Spleen (tissue), 11 donors: Measurements from ENCODE around the gene GPD1L. TPM values are rescaled to one million over a fixed set of nuclear protein-coding genes. Genes with fewer than 3 reads are reported as not detected.
A peak's percentile ranks its signal among the peaks of the same experiment; 100 is the strongest.

Experiments
- DNase-seq: peaks from one replicate; pipeline ENCODE4 v3.0.0-alpha.2; 2020
- H3K27ac ChIP-seq, 8 donors: fragments of 200-600 bp; sonication (generic) in 7 of 8; 1 replicate in 4 of 8; 2 replicates in 4 of 8; pipeline versions ENCODE4 v1.5.0 to v1.8.0; 2016 to 2021; ENCODE audit warnings: inconsistent platforms in 4 of 8, mild to moderate bottlenecking in 4 of 8, moderate library complexity in 1 of 8
- H3K27me3 ChIP-seq, 7 donors: fragments of 200-600 bp; sonication (generic) in 6 of 7; replicated peaks in 1 of 7; 1 replicate in 4 of 7; 2 replicates in 3 of 7; pipeline versions ENCODE4 v1.5.0 to v1.8.0; 2016 to 2021; ENCODE audit warnings: inconsistent platforms in 3 of 7, mild to moderate bottlenecking in 1 of 7
- H3K36me3 ChIP-seq, 6 donors: fragments of 200-600 bp; sonication (generic) in 5 of 6; 1 replicate in 4 of 6; 2 replicates in 2 of 6; pipeline versions ENCODE4 v1.5.0 to v1.8.0; 2016 to 2021; ENCODE audit warnings: inconsistent platforms in 2 of 6
- H3K4me1 ChIP-seq, 6 donors: fragments of 200-600 bp; sonication (generic) in 5 of 6; 1 replicate in 3 of 6; 2 replicates in 3 of 6; pipeline versions ENCODE4 v1.5.0 to v1.8.0; 2016 to 2021; ENCODE audit warnings: inconsistent platforms in 3 of 6
- H3K4me3 ChIP-seq, 8 donors: fragments of 200-600 bp; sonication (generic) in 7 of 8; 1 replicate in 4 of 8; 2 replicates in 4 of 8; pipeline versions ENCODE4 v1.5.0 to v1.8.0; 2016 to 2021; ENCODE audit warnings: inconsistent platforms in 4 of 8, mild to moderate bottlenecking in 4 of 8, moderate library complexity in 2 of 8
- H3K9me3 ChIP-seq, 8 donors: fragments of 200-600 bp; sonication (generic) in 7 of 8; 1 replicate in 4 of 8; 2 replicates in 4 of 8; pipeline versions ENCODE4 v1.5.0 to v1.8.0; 2016 to 2021; ENCODE audit warnings: inconsistent platforms in 4 of 8
- POLR2A ChIP-seq, 3 donors: fragments of 450-650 bp; IDR thresholded peaks; one replicate each; pipeline ENCODE4 v1.5.1; 2017; ENCODE audit warnings: antibody characterized with exemption in 3 of 3, mild to moderate bottlenecking in 1 of 3
- POLR2AphosphoS5 ChIP-seq, 3 donors: sonication (generic); formaldehyde crosslinking; IDR thresholded peaks; one replicate each; pipeline ENCODE4 v1.5.1; 2017; ENCODE audit warnings: antibody characterized with exemption in 3 of 3
- WGBS, 5 donors: extraction: QIAGEN DNeasy Blood & Tissue Kit in 3 of 5; methylation state at CpG; one replicate each; pipeline versions ENCODE4 v1.1.5 to v1.1.7; 2013 to 2018; 5-methylcytosine and 5-hydroxymethylcytosine counted together
- intact Hi-C: fragments of 100-400 bp; cut with DNase I; formaldehyde crosslinking; loops from one replicate; pipeline ENCODE4 v1.15.0; 2023; ENCODE audit warnings: low total_unique reads
- polyA plus RNA-seq, 3 donors: library from polyadenylated mRNA; stranded (reverse); fragments of 200-250 nt; gene quantifications; one replicate each; pipeline ENCODE4 v1.2.1, GENCODE V29; 2013
- total RNA-seq, 7 donors: library from RNA; depleted of rRNA in 3 of 7; stranded (reverse); fragments of >200 nt in 3 of 7; fragmentation: NEBNext Ultra II Directional in 4 of 7; extraction: Animal tissue kit (Norgen Biotek cat#: 25700) in 4 of 7; gene quantifications; one replicate each; pipeline versions ENCODE4 v1.1.0 to v1.2.1, GENCODE V29; 2016 to 2021
- TF ChIP-seq, protein P1 (sequence below), 11 experiments: fragments of 200-600 bp in 7 of 11; fragments of 450-650 bp in 4 of 11; sonication (generic) in 4 of 11; IDR thresholded peaks in 8 of 11; conservative IDR thresholded peaks in 3 of 11; 1 replicate in 7 of 11; 2 replicates in 4 of 11; pipeline versions ENCODE4 v1.4.0 to v1.8.0; 2016 to 2021; ENCODE audit warnings: antibody characterized with exemption in 11 of 11, inconsistent platforms in 4 of 11, mild to moderate bottlenecking in 1 of 11
- donor health status: healthy with polysubstance abuse.
- donor health status: DM: no; HTN: no; CAD: no; lungs with moderate emphysema.
- donor health status: DM: no; HTN: no; CAD: no.
- donor health status: Bipolar disorder and iron deficiency.
- donor health status: healthy.
- donor health status: DM: no; HTN: no; CAD: no.
- donor health status: DM: yes; HTN: yes; CAD: no.

Gene GPD1L
- total and polyA plus RNA-seq, 10 donors: 6.2 to 38.9 (median 25.1) TPM

DNA sequence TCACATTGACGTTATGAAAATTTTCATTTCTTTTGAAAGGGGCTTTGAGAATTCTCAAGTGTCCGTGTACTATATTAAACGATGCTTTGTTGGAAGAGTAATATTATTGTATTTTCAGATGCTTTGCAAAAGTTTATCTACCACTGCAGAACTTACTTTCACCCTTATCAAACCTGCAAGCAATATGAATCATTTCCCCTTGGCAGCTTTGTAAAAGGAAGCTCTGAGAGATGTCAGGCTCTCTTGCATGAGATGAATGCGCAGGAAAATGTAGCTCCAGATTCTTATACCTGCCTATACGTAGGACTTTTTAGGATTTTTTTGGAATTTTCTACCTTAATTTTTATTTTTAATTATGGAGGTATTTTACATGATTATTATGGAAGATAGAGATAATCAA is 34.5 kb downstream of the GPD1L start:
- Histone ChIP-seq H3K27me3 (no peaks in the 10 kb centered on the region), H3K4me3 (no peak overlapping the region), H3K4me1 (peaks cover 7 to 39% (median 14%) of the 10 kb centered on the region in 6 donors), H3K27ac (no peak overlapping the region), H3K36me3 (peaks cover 0 to 31% (median 0%) of the 10 kb centered on the region in 6 donors), H3K9me3 (no peaks in the 10 kb centered on the region)
- TF ChIP-seq POLR2AphosphoS5 (IDR thresholded peaks at IDR 0.05) (peak in 1 of 3 donors; percentile 35), POLR2A (IDR thresholded peaks at IDR 0.05) (no peak)
- intact Hi-C loops: no loop called here
- no peak for DNase-seq
- WGBS, 5 donors: 43 to 56% (median 47%) methylated on average over 5 of the region's 5 CpGs

DNA sequence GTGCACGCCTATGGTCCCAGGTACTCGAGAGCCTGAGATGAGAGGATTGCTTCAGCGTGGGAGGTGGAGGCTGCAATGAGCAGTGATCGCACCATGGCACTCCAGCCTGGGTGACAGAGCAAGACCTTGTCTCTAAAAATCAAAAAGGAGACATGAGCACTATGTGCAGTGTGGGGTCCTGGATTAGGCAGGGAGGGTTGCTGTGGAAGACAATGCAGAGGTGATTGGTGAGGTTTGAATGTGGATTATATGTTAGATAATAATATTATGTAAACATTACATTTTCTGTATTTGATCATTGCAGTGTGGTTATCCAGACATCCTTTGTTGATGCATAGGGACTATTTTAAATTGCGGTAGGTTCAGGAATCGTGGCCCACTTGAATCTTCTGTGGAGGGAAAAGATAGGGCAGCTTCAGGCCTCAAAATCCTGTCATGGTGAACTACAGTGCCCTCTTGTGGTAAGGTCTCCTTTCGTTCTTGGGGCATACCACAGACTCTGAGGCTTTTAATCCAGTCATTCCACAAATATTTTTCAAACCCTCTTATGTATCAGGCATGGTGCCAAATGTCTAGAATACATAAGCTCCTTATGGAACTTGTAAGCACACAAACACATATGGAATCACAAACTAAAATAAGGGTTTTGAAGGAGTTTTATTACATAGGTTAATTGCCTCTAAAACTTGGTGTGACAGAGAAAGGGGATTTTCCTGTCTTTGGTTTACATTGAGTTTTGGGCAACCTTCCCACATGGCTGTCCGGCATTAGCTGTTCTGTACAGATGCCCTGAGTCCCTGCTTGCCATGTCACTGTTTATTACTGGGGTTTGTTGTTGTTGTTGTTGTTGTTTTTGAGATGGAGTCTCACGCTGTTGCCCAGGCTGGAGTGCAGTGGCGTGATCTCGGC is 37.7 kb downstream of the GPD1L start:
- 56 to 73% (median 66%) methylated on average over 11 of the region's 11 CpGs for WGBS, 5 donors
- intact Hi-C loops: loop anchor here (2.0 kb wide), 1 partner anchor 125 kb away; no protein-coding TSS in a partner anchor
- Histone ChIP-seq H3K9me3 (no peaks in the 10 kb centered on the region), H3K4me1 (peaks cover 0 to 47% (median 11%) of the 10 kb centered on the region in 6 donors), H3K4me3 (no peak overlapping the region), H3K36me3 (peaks cover 0 to 58% (median 10%) of the 10 kb centered on the region in 6 donors), H3K27ac (no peak overlapping the region), H3K27me3 (no peaks in the 10 kb centered on the region)
- TF ChIP-seq POLR2AphosphoS5 (IDR thresholded peaks at IDR 0.05) (no peak), POLR2A (IDR thresholded peaks at IDR 0.05) (no peak)
- TF ChIP-seq, protein P1, sequence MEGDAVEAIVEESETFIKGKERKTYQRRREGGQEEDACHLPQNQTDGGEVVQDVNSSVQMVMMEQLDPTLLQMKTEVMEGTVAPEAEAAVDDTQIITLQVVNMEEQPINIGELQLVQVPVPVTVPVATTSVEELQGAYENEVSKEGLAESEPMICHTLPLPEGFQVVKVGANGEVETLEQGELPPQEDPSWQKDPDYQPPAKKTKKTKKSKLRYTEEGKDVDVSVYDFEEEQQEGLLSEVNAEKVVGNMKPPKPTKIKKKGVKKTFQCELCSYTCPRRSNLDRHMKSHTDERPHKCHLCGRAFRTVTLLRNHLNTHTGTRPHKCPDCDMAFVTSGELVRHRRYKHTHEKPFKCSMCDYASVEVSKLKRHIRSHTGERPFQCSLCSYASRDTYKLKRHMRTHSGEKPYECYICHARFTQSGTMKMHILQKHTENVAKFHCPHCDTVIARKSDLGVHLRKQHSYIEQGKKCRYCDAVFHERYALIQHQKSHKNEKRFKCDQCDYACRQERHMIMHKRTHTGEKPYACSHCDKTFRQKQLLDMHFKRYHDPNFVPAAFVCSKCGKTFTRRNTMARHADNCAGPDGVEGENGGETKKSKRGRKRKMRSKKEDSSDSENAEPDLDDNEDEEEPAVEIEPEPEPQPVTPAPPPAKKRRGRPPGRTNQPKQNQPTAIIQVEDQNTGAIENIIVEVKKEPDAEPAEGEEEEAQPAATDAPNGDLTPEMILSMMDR (IDR thresholded peaks at IDR 0.05 in 8 of 11, conservative IDR thresholded peaks at IDR 0.05 in 3 of 11): peak; percentile 64 to 85 (median 80)
- no peak for DNase-seq

DNA sequence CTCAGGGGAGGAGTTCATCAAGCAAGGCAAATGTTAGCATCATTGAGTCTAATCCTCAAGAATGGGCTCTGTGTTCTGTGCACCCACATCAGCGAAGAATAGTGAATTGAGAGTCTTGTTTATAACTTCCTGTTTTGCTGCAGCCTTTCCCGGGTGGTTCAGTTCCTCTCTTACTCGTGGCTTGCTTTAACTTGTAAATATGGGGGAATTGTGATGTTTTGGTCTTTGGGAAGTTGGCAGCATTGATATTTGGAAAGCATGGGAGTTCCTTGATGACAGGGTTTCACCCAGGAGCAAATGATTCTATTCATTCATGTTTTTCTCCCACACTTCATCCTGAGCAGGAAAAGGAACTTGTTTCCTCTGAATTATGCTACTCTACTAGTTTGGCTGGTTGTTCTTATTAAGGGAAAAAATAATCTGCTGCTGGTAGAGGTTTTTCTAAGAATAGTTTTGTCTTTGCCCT is 40.4 kb downstream of the GPD1L start:
- TF ChIP-seq POLR2AphosphoS5 (IDR thresholded peaks at IDR 0.05): no peak
- TF ChIP-seq, protein P1 (IDR thresholded peaks at IDR 0.05 in 8 of 11, conservative IDR thresholded peaks at IDR 0.05 in 3 of 11): no peak
- TF ChIP-seq POLR2A (IDR thresholded peaks at IDR 0.05): no peak
- Histone ChIP-seq H3K27me3 (no peaks in the 10 kb centered on the region), H3K4me1 (peaks cover 0 to 36% (median 11%) of the 10 kb centered on the region in 6 donors), H3K36me3 (peaks cover 0 to 66% (median 26%) of the 10 kb centered on the region in 6 donors), H3K27ac (peak overlapping the region in 3 of 8 donors; percentile 61 to 70 (median 69)), H3K9me3 (no peaks in the 10 kb centered on the region), H3K4me3 (peak overlapping the region in 1 of 8 donors; percentile 8)
- no peak for DNase-seq
- intact Hi-C loops: no loop called here
- WGBS, 5 donors: 10 to 22% (median 14%) methylated on average over 3 of the region's 3 CpGs

DNA sequence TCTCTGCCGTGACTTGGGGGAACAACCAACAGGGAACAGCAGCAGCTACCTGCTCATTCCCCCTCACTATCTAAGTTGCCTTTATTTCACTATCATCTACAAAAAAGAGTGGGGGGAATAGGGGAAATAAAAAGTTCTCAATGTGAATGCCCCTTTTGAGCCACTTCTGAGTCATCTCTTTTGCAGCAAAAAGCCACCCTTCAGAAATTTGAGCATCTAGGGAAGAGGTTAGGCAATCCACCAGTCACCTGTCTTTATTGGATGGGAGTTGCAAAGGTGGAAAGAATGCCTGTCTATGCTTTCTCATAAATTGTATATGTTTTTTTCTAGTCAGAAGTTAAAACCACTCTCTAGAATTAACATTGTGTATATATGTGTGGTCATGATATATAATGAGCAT is 41.1 kb downstream of the GPD1L start:
- Histone ChIP-seq H3K4me3 (no peak overlapping the region), H3K27ac (no peak overlapping the region), H3K9me3 (no peaks in the 10 kb centered on the region), H3K4me1 (peaks cover 0 to 36% (median 11%) of the 10 kb centered on the region in 6 donors), H3K27me3 (no peaks in the 10 kb centered on the region), H3K36me3 (peaks cover 3 to 70% (median 30%) of the 10 kb centered on the region in 6 donors)
- no peak for DNase-seq
- intact Hi-C loops: no loop called here
- WGBS, 5 donors: 82 to 93% (median 83%) methylated on average over 1 of the region's 1 CpG
- TF ChIP-seq, protein P1 (IDR thresholded peaks at IDR 0.05 in 8 of 11, conservative IDR thresholded peaks at IDR 0.05 in 3 of 11): no peak
- TF ChIP-seq POLR2A (IDR thresholded peaks at IDR 0.05) (no peak), POLR2AphosphoS5 (IDR thresholded peaks at IDR 0.05) (no peak)
